PC-9 (cell line): ENCODE measurements around the gene ZNF236.

Source experiments
- EZH2 ChIP-seq: fragments of 200-600 bp; sonication (generic); IDR thresholded peaks from 2 replicates; pipeline ENCODE4 v1.8.0; 2017; ENCODE audit warnings: antibody characterized with exemption, low read depth
- TF ChIP-seq, protein P1 (sequence below): fragments of 200-600 bp; sonication (generic); conservative IDR thresholded peaks from 2 replicates; pipeline ENCODE4 v1.6.1; 2017; ENCODE audit warnings: mixed run types, antibody characterized with exemption, mild to moderate bottlenecking, moderate library complexity

DNA sequence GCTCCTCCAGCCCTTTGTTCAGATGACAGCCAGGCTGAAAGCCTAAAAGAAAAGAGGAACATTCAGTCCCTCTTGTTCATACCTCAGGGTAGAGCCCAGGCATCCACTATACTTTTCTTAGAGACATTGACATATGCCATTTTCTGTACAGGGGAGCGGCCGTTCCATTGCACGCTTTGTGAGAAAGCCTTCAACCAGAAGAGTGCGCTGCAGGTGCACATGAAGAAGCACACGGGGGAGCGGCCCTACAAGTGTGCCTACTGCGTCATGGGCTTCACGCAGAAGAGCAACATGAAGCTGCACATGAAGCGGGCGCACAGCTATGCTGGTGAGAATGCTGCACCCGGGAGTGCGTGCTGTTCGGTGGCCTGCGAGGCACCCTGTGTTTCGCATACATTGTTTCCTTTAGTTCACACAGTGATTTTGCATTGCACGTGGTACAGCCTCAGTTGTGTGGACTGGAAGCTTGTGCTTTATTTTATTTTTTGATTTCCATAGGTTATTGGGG lies 138.2 kb downstream of the ZNF236 start:
- TF ChIP-seq, protein P1, sequence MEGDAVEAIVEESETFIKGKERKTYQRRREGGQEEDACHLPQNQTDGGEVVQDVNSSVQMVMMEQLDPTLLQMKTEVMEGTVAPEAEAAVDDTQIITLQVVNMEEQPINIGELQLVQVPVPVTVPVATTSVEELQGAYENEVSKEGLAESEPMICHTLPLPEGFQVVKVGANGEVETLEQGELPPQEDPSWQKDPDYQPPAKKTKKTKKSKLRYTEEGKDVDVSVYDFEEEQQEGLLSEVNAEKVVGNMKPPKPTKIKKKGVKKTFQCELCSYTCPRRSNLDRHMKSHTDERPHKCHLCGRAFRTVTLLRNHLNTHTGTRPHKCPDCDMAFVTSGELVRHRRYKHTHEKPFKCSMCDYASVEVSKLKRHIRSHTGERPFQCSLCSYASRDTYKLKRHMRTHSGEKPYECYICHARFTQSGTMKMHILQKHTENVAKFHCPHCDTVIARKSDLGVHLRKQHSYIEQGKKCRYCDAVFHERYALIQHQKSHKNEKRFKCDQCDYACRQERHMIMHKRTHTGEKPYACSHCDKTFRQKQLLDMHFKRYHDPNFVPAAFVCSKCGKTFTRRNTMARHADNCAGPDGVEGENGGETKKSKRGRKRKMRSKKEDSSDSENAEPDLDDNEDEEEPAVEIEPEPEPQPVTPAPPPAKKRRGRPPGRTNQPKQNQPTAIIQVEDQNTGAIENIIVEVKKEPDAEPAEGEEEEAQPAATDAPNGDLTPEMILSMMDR: no peak
- TF ChIP-seq EZH2: no peak
